ENCODE measurements around the gene CNTF.
A peak's percentile ranks its signal among the peaks of the same experiment; 100 is the strongest.

Gene CNTF

GRCh38 chr11:58578635-58579191 lies 43.8 kb upstream of the CNTF start, which contains the start of gene ZFP91:
TSS of gene ZFP91 (plus strand) at chr11:58579063. CDS start at chr11:58579282, 219 bp downstream.
- Histone ChIP-seq H3K14ac (ENCODE audit: low read length) (peak within 1 kb of the TSS; percentile 97), H3K27me3 (ENCODE audit: insufficient read depth, low read length) (no peaks in the 10 kb centered on the region), H3K9ac (ENCODE audit: low read length) (peak within 1 kb of the TSS; percentile 99), H2AK5ac (ENCODE audit: low read length) (peak within 1 kb of the TSS; percentile 93), H2BK120ac (ENCODE audit: insufficient read depth, low read length, poor library complexity) (peak within 1 kb of the TSS; percentile 97), H2AFZ (ENCODE audit: insufficient read depth, low read length, poor library complexity) (peak within 1 kb of the TSS; percentile 74), H4K91ac (ENCODE audit: low read depth, low read length) (peak within 1 kb of the TSS; percentile 99), H3K4ac (ENCODE audit: low read depth, low read length) (peak within 1 kb of the TSS; percentile 89), H2BK5ac (ENCODE audit: low read depth, low read length, poor library complexity) (peak within 1 kb of the TSS; percentile 97), H3K27ac (ENCODE audit: low read depth, low read length) (peak within 1 kb of the TSS; percentile 99), H4K12ac (ENCODE audit: low read depth, low read length) (peak within 1 kb of the TSS; percentile 97), H2BK12ac (ENCODE audit: low read length) (no peak within 1 kb of the TSS), H3K23ac (ENCODE audit: low read length) (no peak within 1 kb of the TSS), H3K4me3 (ENCODE audit: low read depth, low read length) (peak within 1 kb of the TSS; percentile 99), H3K36me3 (ENCODE audit: control insufficient read depth in 1 of 2, insufficient read depth in 2 of 2, low read length in 2 of 2) (peaks cover 0 to 2% of the 10 kb centered on the region in 2 experiments), H3K4me2 (ENCODE audit: low read length) (peak within 1 kb of the TSS; percentile 81), H3K9me3 (ENCODE audit: insufficient read depth, low read depth, low read length) (no peaks in the 10 kb centered on the region), H3K18ac (ENCODE audit: low read length) (peak within 1 kb of the TSS; percentile 98), H3K79me1 (ENCODE audit: low read length) (peaks cover 14% of the 10 kb centered on the region), H3K4me1 (ENCODE audit: control insufficient read depth in 1 of 2, insufficient read depth in 2 of 2, low read length in 2 of 2) (peaks cover 0 to 2% of the 10 kb centered on the region in 2 experiments), H3K79me2 (ENCODE audit: control insufficient read depth, insufficient read depth, low read length, poor library complexity) (peaks cover 13% of the 10 kb centered on the region), H4K8ac (ENCODE audit: low read depth, low read length) (peak within 1 kb of the TSS; percentile 98)
- no CpG with 5 or more reads among the region's 51 CpGs for WGBS (ENCODE audit: extremely low coverage, insufficient coverage, insufficient read length)
- peak; percentile 96 to 97 for DNase-seq

GRCh38 chr11:58579192-58580129 lies 43.0 kb upstream of the CNTF start:
- Histone ChIP-seq H3K4me1 (ENCODE audit: control insufficient read depth in 1 of 2, insufficient read depth in 2 of 2, low read length in 2 of 2) (peaks cover 0 to 2% of the 10 kb centered on the region in 2 experiments), H3K14ac (ENCODE audit: low read length) (peak overlapping the region; percentile 92), H3K79me2 (ENCODE audit: control insufficient read depth, insufficient read depth, low read length, poor library complexity) (peaks cover 13% of the 10 kb centered on the region), H3K18ac (ENCODE audit: low read length) (peak overlapping the region; percentile 98), H2AFZ (ENCODE audit: insufficient read depth, low read length, poor library complexity) (peak overlapping the region; percentile 74), H3K27ac (ENCODE audit: low read depth, low read length) (peak overlapping the region; percentile 96), H3K4ac (ENCODE audit: low read depth, low read length) (peak overlapping the region; percentile 89), H3K27me3 (ENCODE audit: insufficient read depth, low read length) (no peaks in the 10 kb centered on the region), H3K36me3 (ENCODE audit: control insufficient read depth in 1 of 2, insufficient read depth in 2 of 2, low read length in 2 of 2) (peaks cover 0 to 2% of the 10 kb centered on the region in 2 experiments), H3K23ac (ENCODE audit: low read length) (no peak overlapping the region), H2BK5ac (ENCODE audit: low read depth, low read length, poor library complexity) (peak overlapping the region; percentile 96), H3K4me2 (ENCODE audit: low read length) (peak overlapping the region; percentile 67), H3K4me3 (ENCODE audit: low read depth, low read length) (peak overlapping the region; percentile 99), H4K12ac (ENCODE audit: low read depth, low read length) (peak overlapping the region; percentile 94), H3K79me1 (ENCODE audit: low read length) (peaks cover 14% of the 10 kb centered on the region), H2AK5ac (ENCODE audit: low read length) (peak overlapping the region; percentile 75), H2BK12ac (ENCODE audit: low read length) (no peak overlapping the region), H4K8ac (ENCODE audit: low read depth, low read length) (peak overlapping the region; percentile 98), H2BK120ac (ENCODE audit: insufficient read depth, low read length, poor library complexity) (peak overlapping the region; percentile 88), H4K91ac (ENCODE audit: low read depth, low read length) (peak overlapping the region; percentile 93), H3K9me3 (ENCODE audit: insufficient read depth, low read depth, low read length) (no peaks in the 10 kb centered on the region), H3K9ac (ENCODE audit: low read length) (peak overlapping the region; percentile 99)
- WGBS (ENCODE audit: extremely low coverage, insufficient coverage, insufficient read length), result no CpG with 5 or more reads among the region's 78 CpGs
- DNase-seq, result peak; percentile 88 to 91

GRCh38 chr11:58580311-58580710 lies 42.2 kb upstream of the CNTF start:
- no peak overlapping the region for H3K18ac ChIP-seq (ENCODE audit: low read length)
- H3K4me3 ChIP-seq (ENCODE audit: low read depth, low read length), result no peak overlapping the region
- H3K79me2 ChIP-seq (ENCODE audit: control insufficient read depth, insufficient read depth, low read length, poor library complexity), result peaks cover 13% of the 10 kb centered on the region
- no peak overlapping the region for H4K8ac ChIP-seq (ENCODE audit: low read depth, low read length)
- H2BK5ac ChIP-seq (ENCODE audit: low read depth, low read length, poor library complexity), result no peak overlapping the region
- peaks cover 0 to 2% of the 10 kb centered on the region in 2 experiments for H3K36me3 ChIP-seq (ENCODE audit: control insufficient read depth in 1 of 2, insufficient read depth in 2 of 2, low read length in 2 of 2)
- WGBS (ENCODE audit: extremely low coverage, insufficient coverage, insufficient read length), result no CpG with 5 or more reads among the region's 2 CpGs
- no peak overlapping the region for H2BK12ac ChIP-seq (ENCODE audit: low read length)
- H2AFZ ChIP-seq (ENCODE audit: insufficient read depth, low read length, poor library complexity), result no peak overlapping the region
- H3K4me2 ChIP-seq (ENCODE audit: low read length), result no peak overlapping the region
- H3K27me3 ChIP-seq (ENCODE audit: insufficient read depth, low read length), result no peaks in the 10 kb centered on the region
- H2BK120ac ChIP-seq (ENCODE audit: insufficient read depth, low read length, poor library complexity), result no peak overlapping the region
- peaks cover 0 to 2% of the 10 kb centered on the region in 2 experiments for H3K4me1 ChIP-seq (ENCODE audit: control insufficient read depth in 1 of 2, insufficient read depth in 2 of 2, low read length in 2 of 2)
- H3K14ac ChIP-seq (ENCODE audit: low read length), result no peak overlapping the region
- H3K23ac ChIP-seq (ENCODE audit: low read length), result no peak overlapping the region
- no peaks in the 10 kb centered on the region for H3K9me3 ChIP-seq (ENCODE audit: insufficient read depth, low read depth, low read length)
- H3K79me1 ChIP-seq (ENCODE audit: low read length), result peaks cover 14% of the 10 kb centered on the region
- H4K91ac ChIP-seq (ENCODE audit: low read depth, low read length), result no peak overlapping the region
- H2AK5ac ChIP-seq (ENCODE audit: low read length), result no peak overlapping the region
- no peak overlapping the region for H4K12ac ChIP-seq (ENCODE audit: low read depth, low read length)
- peak in 1 of 2 donors; percentile 1 for DNase-seq
- no peak overlapping the region for H3K27ac ChIP-seq (ENCODE audit: low read depth, low read length)
- no peak overlapping the region for H3K9ac ChIP-seq (ENCODE audit: low read length)
- H3K4ac ChIP-seq (ENCODE audit: low read depth, low read length), result no peak overlapping the region

- H3K14ac ChIP-seq (ENCODE audit: low read length), result no peak overlapping the region
- H3K4me1 ChIP-seq (ENCODE audit: control insufficient read depth in 1 of 2, insufficient read depth in 2 of 2, low read length in 2 of 2), result peaks cover 0 to 2% of the 10 kb centered on the region in 2 experiments
- no peak overlapping the region for H3K4me2 ChIP-seq (ENCODE audit: low read length)
- H2BK5ac ChIP-seq (ENCODE audit: low read depth, low read length, poor library complexity), result no peak overlapping the region
- no peak overlapping the region for H3K18ac ChIP-seq (ENCODE audit: low read length)
- no peaks in the 10 kb centered on the region for H3K27me3 ChIP-seq (ENCODE audit: insufficient read depth, low read length)
- no peak overlapping the region for H2BK120ac ChIP-seq (ENCODE audit: insufficient read depth, low read length, poor library complexity)
- no peak overlapping the region for H3K23ac ChIP-seq (ENCODE audit: low read length)
- H2BK12ac ChIP-seq (ENCODE audit: low read length), result no peak overlapping the region
- H4K8ac ChIP-seq (ENCODE audit: low read depth, low read length), result no peak overlapping the region
- H3K27ac ChIP-seq (ENCODE audit: low read depth, low read length), result no peak overlapping the region
- no peak overlapping the region for H3K4ac ChIP-seq (ENCODE audit: low read depth, low read length)
- H3K9ac ChIP-seq (ENCODE audit: low read length), result no peak overlapping the region
- H3K36me3 ChIP-seq (ENCODE audit: control insufficient read depth in 1 of 2, insufficient read depth in 2 of 2, low read length in 2 of 2), result peaks cover 0 to 2% of the 10 kb centered on the region in 2 experiments
- H3K79me2 ChIP-seq (ENCODE audit: control insufficient read depth, insufficient read depth, low read length, poor library complexity), result peaks cover 13% of the 10 kb centered on the region
- no CpG with 5 or more reads among the region's 1 CpG for WGBS (ENCODE audit: extremely low coverage, insufficient coverage, insufficient read length)
- H2AK5ac ChIP-seq (ENCODE audit: low read length), result no peak overlapping the region
- no peak for DNase-seq
- H2AFZ ChIP-seq (ENCODE audit: insufficient read depth, low read length, poor library complexity), result no peak overlapping the region
- no peak overlapping the region for H3K4me3 ChIP-seq (ENCODE audit: low read depth, low read length)
- no peaks in the 10 kb centered on the region for H3K9me3 ChIP-seq (ENCODE audit: insufficient read depth, low read depth, low read length)
- H4K12ac ChIP-seq (ENCODE audit: low read depth, low read length), result no peak overlapping the region
- H4K91ac ChIP-seq (ENCODE audit: low read depth, low read length), result no peak overlapping the region
- peaks cover 14% of the 10 kb centered on the region for H3K79me1 ChIP-seq (ENCODE audit: low read length)
Measured at GRCh38 chr11:58582437-58582836, 40.0 kb upstream of the CNTF start.
